Adrenal gland (tissue), 12 donors: Measurements from ENCODE around the gene ZGRF1. TPM values are rescaled to one million over a fixed set of nuclear protein-coding genes. Genes with fewer than 3 reads are reported as not detected.

ENCODE experiments used
- DNase-seq, 7 donors: peaks; one replicate each; pipeline ENCODE4 v3.0.0-alpha.2; 2019 to 2020
- H3K27ac ChIP-seq, 5 donors: fragments of 200-600 bp; sonication (generic) in 4 of 5; 1 replicate in 3 of 5; 2 replicates in 2 of 5; pipeline versions ENCODE4 v1.5.1 to v1.8.0; 2016 to 2020; ENCODE audit warnings: mild to moderate bottlenecking in 1 of 5
- H3K27me3 ChIP-seq: fragments of 200-600 bp; 2 replicates; pipeline ENCODE4 v1.8.0; 2021
- H3K36me3 ChIP-seq, 2 donors: fragments of 200-600 bp; replicated peaks in 1 of 2; 1 replicate in 1 of 2; 2 replicates in 1 of 2; pipeline versions ENCODE4 v1.5.1 to v1.8.0; 2018 to 2022
- H3K4me1 ChIP-seq, 2 donors: fragments of 200-600 bp; replicated peaks in 1 of 2; 1 replicate in 1 of 2; 2 replicates in 1 of 2; pipeline versions ENCODE4 v1.5.1 to v1.8.0; 2018 to 2021
- H3K4me3 ChIP-seq, 4 donors: fragments of 200-600 bp; sonication (generic) in 3 of 4; one replicate each; pipeline ENCODE4 v1.5.1; 2016 to 2018
- H3K9me3 ChIP-seq, 3 donors: fragments of 200-600 bp; sonication (generic) in 1 of 3; replicated peaks in 1 of 3; 1 replicate in 2 of 3; 2 replicates in 1 of 3; pipeline versions ENCODE4 v1.5.1 to v1.8.0; 2016 to 2021
- CTCF ChIP-seq, 6 experiments: fragments of 450-650 bp in 4 of 6; fragments of 200-600 bp in 2 of 6; sonication (generic) in 1 of 6; IDR thresholded peaks; 1 replicate in 5 of 6; 2 replicates in 1 of 6; pipeline versions ENCODE4 v1.5.1 to v1.8.0; 2016 to 2021; ENCODE audit warnings: antibody characterized with exemption in 6 of 6, mild to moderate bottlenecking in 2 of 6, moderate library complexity in 1 of 6
- POLR2A ChIP-seq, 2 donors: fragments of 450-650 bp; IDR thresholded peaks; one replicate each; pipeline ENCODE4 v1.6.1; 2017; ENCODE audit warnings: antibody characterized with exemption in 2 of 2, mild to moderate bottlenecking in 2 of 2, moderate library complexity in 1 of 2
- WGBS, 4 donors: extraction: QIAGEN DNeasy Blood & Tissue Kit in 2 of 4; methylation state at CpG; one replicate each; pipeline versions ENCODE4 v1.1.5 to v1.1.7; 2013 to 2017; 5-methylcytosine and 5-hydroxymethylcytosine counted together
- intact Hi-C, 2 donors: fragments of 100-400 bp; cut with DNase I; formaldehyde crosslinking; loops; one replicate each; pipeline versions ENCODE4 v1.14.1 to v1.15.0; 2022 to 2023
- polyA plus RNA-seq, 3 donors: library from polyadenylated mRNA; stranded (reverse); fragments of 200-250 nt in 2 of 3; fragments of 350-450 nt in 1 of 3; fragmentation: Illumina TruSeq in 1 of 3; extraction: RNeasy Lipid Tissue Mini Kit (QIAGEN cat#74804) in 1 of 3; gene quantifications; one replicate each; pipeline ENCODE4 v1.2.3, GENCODE V29; 2013 to 2014
- total RNA-seq, 9 donors: library from RNA; depleted of rRNA in 4 of 9; stranded (reverse); fragments of >200 nt in 4 of 9; fragments of 120-200 nt in 1 of 9; fragmentation: NEBNext Ultra II Directional in 1 of 9; extraction: Animal tissue kit (Norgen Biotek cat#: 25700) in 1 of 9; gene quantifications; one replicate each; pipeline versions ENCODE4 v1.1.0 to v1.2.4, GENCODE V29; 2013 to 2023
- donor health status: healthy with polysubstance abuse.
- donor health status: Bipolar disorder and iron deficiency.
- donor health status: DM: yes; HTN: yes; CAD: no.
- donor health status: DM: no; HTN: no; CAD: no.
- donor health status: DM: no; HTN: no; CAD: no.
- donor health status: DM: yes; HTN: yes; CAD: no.

ZGRF1 gene
- total and polyA plus RNA-seq, 12 donors, result 0.66 to 17.6 (median 2.8) TPM

- H3K9me3 ChIP-seq, result no peaks in the 10 kb centered on the region
- H3K4me3 ChIP-seq, result no peak overlapping the region
- H3K27me3 ChIP-seq, result peaks cover 82% of the 10 kb centered on the region
- 11 to 16% (median 15%) methylated on average over 23 to 30 of the region's 30 CpGs for WGBS, 4 donors
- intact Hi-C loops, result loop anchor here in 1 of 2 donors (10.0 kb wide), 1 partner anchor 417 kb away; no protein-coding TSS in a partner anchor
- H3K36me3 ChIP-seq, result no peaks in the 10 kb centered on the region
- no peak overlapping the region for H3K27ac ChIP-seq
- H3K4me1 ChIP-seq, result peaks cover 17 to 23% of the 10 kb centered on the region in 2 donors
- DNase-seq, result no peak
- TF ChIP-seq POLR2A (IDR thresholded peaks at IDR 0.05), result no peak
- TF ChIP-seq CTCF (IDR thresholded peaks at IDR 0.05), result no peak
Measured at GRCh38 chr4:112521123-112522023, 115.3 kb downstream of the ZGRF1 start.

- peaks cover 22 to 29% of the 10 kb centered on the region in 2 donors for H3K4me1 ChIP-seq
Measured at GRCh38 chr4:112520598-112521122, 116.0 kb downstream of the ZGRF1 start.

GRCh38 chr4:112519689-112520597 is 116.8 kb downstream of the ZGRF1 start:
- H3K4me1 ChIP-seq, result peaks cover 25 to 34% of the 10 kb centered on the region in 2 donors
- intact Hi-C loops, result loop anchor here in 1 of 2 donors (10.0 kb wide), 1 partner anchor 415 kb away; no protein-coding TSS in a partner anchor
- H3K27ac ChIP-seq, result no peak overlapping the region
- H3K36me3 ChIP-seq, result no peaks in the 10 kb centered on the region
- TF ChIP-seq CTCF (IDR thresholded peaks at IDR 0.05) (no peak), POLR2A (IDR thresholded peaks at IDR 0.05) (no peak)
- DNase-seq, result no peak
- 7 to 10% (median 9%) methylated on average over 17 to 21 of the region's 21 CpGs for WGBS, 4 donors
- no peaks in the 10 kb centered on the region for H3K9me3 ChIP-seq
- peaks cover 84% of the 10 kb centered on the region for H3K27me3 ChIP-seq
- H3K4me3 ChIP-seq, result no peak overlapping the region

More at GRCh38 chr4:112520598-112521122, 116.0 kb downstream of the ZGRF1 start:
- no peak for DNase-seq
- H3K36me3 ChIP-seq, result no peaks in the 10 kb centered on the region
- H3K27ac ChIP-seq, result no peak overlapping the region
- H3K9me3 ChIP-seq, result no peaks in the 10 kb centered on the region
- TF ChIP-seq CTCF (IDR thresholded peaks at IDR 0.05) (no peak), POLR2A (IDR thresholded peaks at IDR 0.05) (no peak)
- 3 to 8% (median 7%) methylated on average over 21 to 25 of the region's 25 CpGs for WGBS, 4 donors
- H3K4me3 ChIP-seq, result no peak overlapping the region
- peaks cover 84% of the 10 kb centered on the region for H3K27me3 ChIP-seq
- intact Hi-C loops, result loop anchor here in 1 of 2 donors (10.0 kb wide), 1 partner anchor 416 kb away; no protein-coding TSS in a partner anchor
